Measurements from ENCODE around the gene ASB8. TPM values are rescaled to one million over a fixed set of nuclear protein-coding genes. Genes with fewer than 3 reads are reported as not detected.

The ASB8 gene
- 14.1 and 14.3 TPM in 2 replicates for total RNA-seq

DNA sequence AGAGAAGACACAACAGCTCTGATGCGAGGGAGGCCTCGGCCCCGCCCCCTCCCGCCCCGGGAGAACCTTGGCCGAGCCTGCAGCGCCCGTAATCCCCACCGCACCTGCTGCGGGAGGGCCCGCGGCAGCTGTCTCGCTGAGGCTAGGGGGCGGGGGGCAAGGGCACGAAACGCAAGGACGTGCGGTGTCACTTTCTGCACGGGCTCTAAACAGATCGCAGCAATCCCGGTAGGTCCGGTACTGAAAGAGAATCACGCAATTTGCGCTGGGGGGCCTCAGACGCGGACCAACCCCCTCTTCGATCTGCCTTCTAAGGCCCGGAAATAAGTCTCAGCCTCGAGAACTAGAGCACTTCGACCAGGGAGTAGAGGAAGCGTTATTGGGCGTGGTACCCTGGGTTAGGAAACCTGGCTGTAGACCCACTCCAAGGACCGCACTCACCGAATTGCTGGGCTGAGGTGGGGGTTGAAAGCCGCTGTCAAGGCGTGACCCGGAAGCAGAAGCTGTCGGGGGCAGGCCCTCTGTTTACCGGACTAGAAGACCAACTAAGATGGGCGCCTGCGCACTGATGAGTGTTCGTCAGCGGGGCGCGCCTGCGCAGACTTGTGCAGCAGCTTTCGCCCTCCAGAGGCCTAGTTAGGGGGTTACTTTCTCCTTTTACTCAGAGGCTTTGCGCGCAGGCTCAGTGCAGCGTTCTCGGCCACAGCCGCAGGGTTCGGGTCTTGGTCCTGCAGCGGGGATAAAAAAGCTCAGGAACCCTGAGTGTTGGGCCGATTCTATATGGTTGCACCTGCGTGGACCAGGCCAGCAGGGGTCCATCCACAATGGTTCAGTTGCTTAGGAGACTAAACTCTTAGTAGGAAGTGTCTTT lies at the start of gene ASB8:
Gene ASB8, minus strand, starts transcription at position 498 of the 871 bp plus-strand sequence. CDS start 4,019 bp downstream, outside the sequence.

DNA sequence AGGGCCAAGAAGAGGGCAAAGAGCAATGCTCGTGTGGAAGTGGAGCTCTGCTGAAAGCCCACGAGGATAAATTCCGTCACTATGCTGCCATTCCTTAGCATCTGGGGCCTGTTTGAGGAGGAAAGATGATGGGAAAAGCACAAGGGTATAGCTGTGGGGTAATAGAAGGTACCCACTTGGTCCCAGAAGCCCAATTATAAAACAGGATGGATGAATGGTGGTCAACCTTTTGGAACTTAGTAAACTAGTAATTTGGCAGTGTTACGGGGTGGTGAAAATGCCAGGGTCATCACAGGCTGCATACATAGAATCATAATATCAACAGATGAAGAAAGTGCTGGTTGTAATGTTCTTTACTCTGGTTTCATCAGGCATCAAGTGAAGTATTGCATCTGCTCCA lies 45.9 kb upstream of the ASB8 start, which contains the start of gene OR10AD1:
Gene OR10AD1, minus strand, starts transcription at position 101 of the 400 bp plus-strand sequence. Its CDS starts 0 bp downstream, at position 101.

DNA sequence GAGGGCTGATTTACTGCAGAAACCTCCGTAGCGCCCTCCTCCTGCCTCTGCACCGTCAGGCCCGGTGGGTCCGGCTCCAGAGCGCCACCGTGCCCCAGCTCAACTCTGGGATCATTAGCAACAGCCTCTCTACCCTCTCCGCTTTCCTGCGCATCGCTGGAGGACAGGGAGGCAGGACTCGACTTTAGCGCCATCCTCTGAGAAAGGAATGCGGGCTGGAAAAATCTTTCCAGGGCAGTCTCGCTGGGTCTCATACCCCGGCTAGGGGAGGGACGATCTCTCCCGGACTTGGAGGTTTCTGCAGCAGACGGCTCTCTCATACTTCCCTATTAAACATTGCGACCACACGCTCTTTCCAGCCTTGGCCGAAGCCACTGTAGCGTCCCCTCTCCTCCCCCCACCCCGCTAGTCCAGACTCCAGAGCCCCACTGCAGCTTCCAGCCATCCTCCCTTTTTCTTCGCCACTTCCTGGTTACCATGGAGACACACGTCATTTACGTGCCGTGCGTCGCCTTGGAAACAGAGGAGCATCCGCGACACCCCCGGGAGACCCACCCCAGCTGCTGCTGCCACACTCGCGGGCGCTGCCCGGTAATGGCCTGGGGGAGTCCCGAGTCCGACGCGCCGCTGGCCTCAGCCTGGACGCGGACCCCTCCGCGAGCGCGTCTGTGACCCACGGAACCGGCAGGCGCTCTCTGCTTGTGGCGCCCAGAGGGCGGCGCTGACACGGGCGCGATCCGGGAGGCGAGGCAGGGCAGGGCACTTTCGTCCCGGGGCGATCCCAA lies 26.0 kb upstream of the ASB8 start, which contains the start of gene CCDC184:
Gene CCDC184, plus strand, starts transcription at position 554 of the 785 bp plus-strand sequence. CDS start 479 bp downstream, outside the sequence.

DNA sequence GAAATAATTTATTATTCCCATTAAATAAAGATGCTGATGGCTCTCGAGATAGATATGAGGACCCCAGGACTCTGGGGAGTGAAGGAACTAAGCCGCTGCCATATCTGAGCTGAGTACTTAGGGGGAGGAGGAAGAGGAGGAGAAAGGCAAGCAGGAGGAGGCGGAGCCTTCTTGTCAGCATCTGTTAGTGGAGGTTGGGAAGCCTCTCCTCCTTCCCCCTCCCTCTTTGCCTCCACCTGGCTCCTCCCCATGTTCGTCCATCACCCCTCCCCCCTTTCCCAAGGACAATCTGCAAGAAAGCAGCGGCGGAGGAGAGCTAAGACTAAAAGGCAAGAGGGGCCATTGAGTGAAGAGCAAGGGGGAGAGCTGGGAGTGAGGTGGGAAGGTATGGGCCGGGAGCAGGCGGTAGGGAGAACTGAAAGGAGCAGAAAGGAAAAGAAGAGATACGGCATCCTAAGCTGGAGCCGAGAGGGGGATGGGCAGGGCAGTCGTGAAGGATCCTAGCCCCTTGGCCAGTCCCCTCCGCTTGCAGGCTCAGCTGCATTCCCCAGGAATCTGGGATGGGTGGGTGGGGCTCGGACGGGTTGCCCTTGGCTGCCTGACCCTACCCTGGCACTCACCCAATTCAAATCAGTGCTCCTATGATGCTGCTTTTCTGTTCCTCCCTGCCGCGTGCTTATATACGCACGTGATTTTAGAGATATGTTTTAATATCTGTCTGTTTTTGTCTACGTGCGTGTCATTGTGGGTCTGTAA lies 38.1 kb downstream of the ASB8 start, which contains the start of gene PFKM:
Gene PFKM, plus strand, starts transcription at position 287 of the 756 bp plus-strand sequence. CDS start 3,411 bp downstream, outside the sequence.

GRCh38 chr12:48105867-48106680 lies 51.2 kb downstream of the ASB8 start, which contains the start of gene SENP1:
SENP1 (minus strand) TSS chr12:48106079; CDS start chr12:48101472, 4,607 bp downstream.

Other genes with a start within 250 kb of the ASB8 start
- 49.5 and 71.4 TPM in 2 replicates for gene TMEM106C, start 193.9 kb downstream of the ASB8 start, total RNA-seq
- not detected in 2 replicates for gene COL2A1, start 153.0 kb downstream of the ASB8 start, total RNA-seq
- 11.3 and 11.8 TPM in 2 replicates for gene SENP1, start 51.4 kb downstream of the ASB8 start, total RNA-seq
- gene PFKM, start 38.2 kb downstream of the ASB8 start, total RNA-seq, result 72.8 and 89.0 TPM in 2 replicates
- 0.43 and 0.83 TPM in 2 replicates for gene CCDC184, start 26.1 kb upstream of the ASB8 start, total RNA-seq
- gene OR10AD1, start 45.8 kb upstream of the ASB8 start, total RNA-seq, result not detected in 2 replicates
- gene ZNF641, start 193.4 kb upstream of the ASB8 start, total RNA-seq, result 10.2 and 17.2 TPM in 2 replicates

Data from smooth muscle cell of bladder (primary cell).